Caco-2 (cell line): Measurements from ENCODE around the gene RPL23. TPM values are rescaled to one million over a fixed set of nuclear protein-coding genes. Genes with fewer than 3 reads are reported as not detected.

Experiments used
- BruUV-seq: library from RNA; stranded (reverse); fragments of 400-500 nt; replicated peaks from 2 replicates; lab custom pipeline; 2021; lab: Mats Ljungman, UMichigan
- CTCF ChIA-PET: fragments of 300-600 bp; sonication (Branson Sonifier 250); formaldehyde crosslinking; loops from one replicate; lab custom pipeline; 2022; ENCODE audit warnings: antibody characterized with exemption; lab: Charles Lee
- POLR2A ChIA-PET: fragments of 300-600 bp; sonication (Branson Sonifier 250); formaldehyde crosslinking; loops from one replicate; lab custom pipeline; 2022; ENCODE audit warnings: antibody characterized with exemption; lab: Charles Lee
- DNase-seq, 2 experiments: peaks; one replicate each; pipeline versions ENCODE4 v3.0.0 to v3.0.0-alpha.2; 2020 to 2022
- H3K27me3 ChIP-seq: replicated peaks from 2 replicates; pipeline ENCODE4 v1.6.0; 2011; ENCODE audit warnings: low read length; ENCODE audit not compliant: control insufficient read depth, insufficient read depth
- H3K36me3 ChIP-seq: 2 replicates; pipeline ENCODE4 v1.5.1; 2011; ENCODE audit warnings: low read length; ENCODE audit not compliant: control insufficient read depth, insufficient read depth
- H3K4me1 ChIP-seq: fragments of 250-450 bp; sonication (Bioruptor Pico); 2 replicates; pipeline ENCODE4 v1.5.1; 2020; ENCODE audit warnings: mild to moderate bottlenecking
- H3K4me3 ChIP-seq: 2 replicates; pipeline ENCODE4 v1.5.1; 2011; ENCODE audit warnings: low read depth, mild to moderate bottlenecking, control low read depth, low read length
- H3K9me3 ChIP-seq: fragments of 250-450 bp; sonication (Bioruptor Pico); 2 replicates; pipeline ENCODE4 v1.5.1; 2020; ENCODE audit warnings: mild to moderate bottlenecking, moderate library complexity
- H3K27ac Mint-ChIP-seq: one replicate; pipeline ENCODE4 v1.8.0; 2022; ENCODE audit warnings: mixed read lengths; ENCODE audit not compliant: unreplicated experiment
- H3K27me3 Mint-ChIP-seq: one replicate; pipeline ENCODE4 v1.8.0; 2022; ENCODE audit warnings: mixed read lengths; ENCODE audit not compliant: insufficient read depth, unreplicated experiment
- H3K36me3 Mint-ChIP-seq: one replicate; pipeline ENCODE4 v1.8.0; 2022; ENCODE audit warnings: mild to moderate bottlenecking, mixed read lengths; ENCODE audit not compliant: insufficient read depth, unreplicated experiment
- H3K4me1 Mint-ChIP-seq: one replicate; pipeline ENCODE4 v1.8.0; 2022; ENCODE audit warnings: low read depth, mixed read lengths; ENCODE audit not compliant: unreplicated experiment
- H3K4me3 Mint-ChIP-seq: one replicate; pipeline ENCODE4 v1.8.0; 2022; ENCODE audit warnings: mild to moderate bottlenecking, moderate library complexity, mixed read lengths; ENCODE audit not compliant: unreplicated experiment
- H3K9me3 Mint-ChIP-seq: one replicate; pipeline ENCODE4 v1.8.0; 2022; ENCODE audit warnings: mixed read lengths; ENCODE audit not compliant: unreplicated experiment
- intact Hi-C: fragments of 100-400 bp; cut with micrococcal nuclease; formaldehyde crosslinking; loops from one replicate; pipeline ENCODE4 v1.10.0; 2022; ENCODE audit not compliant: unreplicated experiment
- total RNA-seq: library from RNA; stranded (reverse); gene quantifications from 2 replicates; pipeline ENCODE4 v1.2.3, GENCODE V29; 2022
- TF ChIP-seq, protein P1 (sequence below), 2 experiments: fragments of 200-600 bp in 1 of 2; IDR thresholded peaks; 1 replicate in 1 of 2; 2 replicates in 1 of 2; pipeline versions ENCODE4 v1.5.1 to v1.8.0; 2011 to 2022; ENCODE audit warnings: antibody characterized with exemption in 1 of 2, control low read depth in 1 of 2, inconsistent platforms in 1 of 2, low read depth in 1 of 2, low read length in 1 of 2, mild to moderate bottlenecking in 1 of 2, moderate library complexity in 1 of 2; ENCODE audit not compliant: insufficient read depth in 1 of 2, severe bottlenecking in 1 of 2, unreplicated experiment in 1 of 2

The RPL23 gene
- total RNA-seq, 1 experiment from 2014 or later: 2,216 TPM

DNA sequence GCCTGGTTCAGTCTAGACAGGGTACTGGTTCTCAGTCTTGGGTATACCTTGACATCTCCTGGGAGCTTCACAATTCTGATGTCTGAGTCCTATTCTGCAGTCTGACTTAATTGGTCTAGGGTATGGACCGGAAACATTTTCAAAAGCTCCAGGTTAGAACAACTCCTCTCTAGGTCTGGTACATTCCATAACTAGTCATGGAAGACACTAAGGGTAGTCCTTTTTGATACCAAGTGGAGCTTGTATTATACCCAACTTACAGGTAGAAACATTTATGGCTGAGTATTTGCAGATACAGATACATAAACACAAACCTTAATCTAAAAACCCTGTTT, 5.0 kb downstream of the RPL23 start:
- no peak for DNase-seq
- Mint-ChIP-seq H3K27me3 (no peaks in the 10 kb centered on the region), H3K9me3 (no peaks in the 10 kb centered on the region), H3K27ac (no peak overlapping the region), H3K4me3 (no peak overlapping the region), H3K36me3 (peaks cover 92% of the 10 kb centered on the region), H3K4me1 (peaks cover 22% of the 10 kb centered on the region)
- TF ChIP-seq, protein P1, sequence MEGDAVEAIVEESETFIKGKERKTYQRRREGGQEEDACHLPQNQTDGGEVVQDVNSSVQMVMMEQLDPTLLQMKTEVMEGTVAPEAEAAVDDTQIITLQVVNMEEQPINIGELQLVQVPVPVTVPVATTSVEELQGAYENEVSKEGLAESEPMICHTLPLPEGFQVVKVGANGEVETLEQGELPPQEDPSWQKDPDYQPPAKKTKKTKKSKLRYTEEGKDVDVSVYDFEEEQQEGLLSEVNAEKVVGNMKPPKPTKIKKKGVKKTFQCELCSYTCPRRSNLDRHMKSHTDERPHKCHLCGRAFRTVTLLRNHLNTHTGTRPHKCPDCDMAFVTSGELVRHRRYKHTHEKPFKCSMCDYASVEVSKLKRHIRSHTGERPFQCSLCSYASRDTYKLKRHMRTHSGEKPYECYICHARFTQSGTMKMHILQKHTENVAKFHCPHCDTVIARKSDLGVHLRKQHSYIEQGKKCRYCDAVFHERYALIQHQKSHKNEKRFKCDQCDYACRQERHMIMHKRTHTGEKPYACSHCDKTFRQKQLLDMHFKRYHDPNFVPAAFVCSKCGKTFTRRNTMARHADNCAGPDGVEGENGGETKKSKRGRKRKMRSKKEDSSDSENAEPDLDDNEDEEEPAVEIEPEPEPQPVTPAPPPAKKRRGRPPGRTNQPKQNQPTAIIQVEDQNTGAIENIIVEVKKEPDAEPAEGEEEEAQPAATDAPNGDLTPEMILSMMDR (IDR thresholded peaks at IDR 0.05; ENCODE audit: insufficient read depth in 1 of 2, low read depth in 1 of 2, low read length in 1 of 2, severe bottlenecking in 1 of 2, unreplicated experiment in 1 of 2): no peak
- Histone ChIP-seq H3K9me3 (no peaks in the 10 kb centered on the region), H3K27me3 (no peaks in the 10 kb centered on the region), H3K4me1 (peaks cover 10% of the 10 kb centered on the region; the same call in 1 of the 2 replicates), H3K36me3 (peaks cover 7% of the 10 kb centered on the region), H3K4me3 (no peak overlapping the region)
- CTCF ChIA-PET: no interaction called here
- POLR2A ChIA-PET: interaction anchor here (1.3 kb wide), 1 partner anchor 19 kb away, joined by 5 read pairs; no protein-coding TSS in a partner anchor
- intact Hi-C loops: no loop called here
- no TSS peak for BruUV-seq

DNA sequence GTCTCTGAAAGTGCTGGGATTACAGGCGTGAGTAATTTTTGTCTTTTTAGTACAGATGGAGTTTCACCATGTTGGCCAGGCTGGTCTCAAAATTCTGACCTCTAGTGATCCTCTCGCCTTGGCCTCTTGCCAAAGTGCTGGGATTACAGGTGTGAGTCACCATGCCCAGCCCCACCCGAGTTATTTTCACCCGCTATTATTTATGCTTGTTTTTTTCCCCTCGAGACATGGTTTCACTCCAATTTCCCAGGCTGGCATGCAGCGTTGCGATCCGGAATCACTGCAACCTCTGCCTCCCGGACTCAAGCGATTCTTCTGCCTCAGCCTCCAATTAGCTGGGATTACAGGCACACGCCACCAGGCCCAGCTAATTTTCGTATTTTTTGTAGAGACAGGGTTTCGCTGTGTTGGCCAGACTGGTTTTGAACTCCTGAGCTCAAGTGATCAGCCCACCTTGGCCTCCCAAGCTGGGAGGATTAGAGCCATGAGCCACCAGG, 9.2 kb downstream of the RPL23 start:
- peaks cover 57% of the 10 kb centered on the region for H3K36me3 Mint-ChIP-seq
- BruUV-seq: no TSS peak
- H3K4me3 ChIP-seq: no peak overlapping the region

DNA sequence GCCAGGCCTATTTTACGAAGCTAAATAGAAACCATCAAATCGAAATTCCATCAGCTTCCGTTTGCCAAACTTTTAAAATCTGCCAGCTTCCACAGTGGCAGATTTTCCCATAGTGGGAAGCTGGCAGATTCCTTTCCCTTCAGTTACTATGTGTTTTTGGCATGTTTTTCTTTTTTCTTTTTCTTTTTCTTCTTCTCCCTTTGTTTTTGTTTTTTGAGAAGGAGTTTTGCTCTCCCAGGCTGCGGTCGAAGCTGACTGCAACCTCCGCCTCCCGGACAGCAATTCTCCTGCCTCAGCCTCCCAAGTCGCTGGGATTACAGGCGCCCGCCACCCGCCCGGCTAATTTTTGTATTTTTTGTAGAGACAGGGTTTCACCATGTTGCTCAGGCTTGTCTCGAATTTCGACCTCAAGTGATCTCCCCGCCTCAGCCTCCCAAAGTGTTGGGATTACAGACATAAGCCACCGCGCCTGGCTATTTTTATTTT, 27.7 kb downstream of the RPL23 start:
- H3K9me3 Mint-ChIP-seq: no peaks in the 10 kb centered on the region
- peak overlapping the region; percentile 98 for H3K4me3 Mint-ChIP-seq
- Histone ChIP-seq H3K27me3 (no peaks in the 10 kb centered on the region), H3K4me1 (peaks cover 9% of the 10 kb centered on the region), H3K9me3 (no peaks in the 10 kb centered on the region), H3K4me3 (peak overlapping the region; percentile 86), H3K36me3 (no peaks in the 10 kb centered on the region)
- ChIA-PET CTCF (interaction anchor here (0.7 to 1.2 kb wide), 3 partner anchors 28 to 142 kb away, joined by 3 to 5 read pairs (median 3); partner anchors contain the start of genes FBXO47 and RPL23), POLR2A (interaction anchor here (0.6 to 1.8 kb wide), 7 partner anchors 14 to 319 kb away, joined by 3 to 18 read pairs (median 3); partner anchors contain the start of genes PIP4K2B and RPL23)
- H3K27me3 Mint-ChIP-seq: no peaks in the 10 kb centered on the region
- intact Hi-C loops: loop anchor here (1.0 kb wide), 2 partner anchors 26 to 27 kb away; partner anchors contain the start of gene RPL23
- H3K27ac Mint-ChIP-seq: peak overlapping the region; percentile 100
- DNase-seq: no peak
- TF ChIP-seq, protein P1 (IDR thresholded peaks at IDR 0.05; ENCODE audit: insufficient read depth in 1 of 2, low read depth in 1 of 2, low read length in 1 of 2, severe bottlenecking in 1 of 2, unreplicated experiment in 1 of 2): no peak
- H3K4me1 Mint-ChIP-seq: no peaks in the 10 kb centered on the region
- BruUV-seq: TSS peak; percentile 99
- peaks cover 28% of the 10 kb centered on the region for H3K36me3 Mint-ChIP-seq

More for the DNA sequence above, 9.2 kb downstream of the RPL23 start:
- ChIA-PET POLR2A (interaction anchor here (0.6 to 1.7 kb wide), 7 partner anchors 7 to 356 kb away, joined by 3 to 23 read pairs (median 5); partner anchors contain the start of genes RPL19 and RPL23), CTCF (interaction anchor here (0.7 to 1.4 kb wide), 2 partner anchors 10 to 154 kb away, joined by 3 read pairs; partner anchors contain the start of gene RPL23)
- Mint-ChIP-seq H3K27ac (peak overlapping the region; percentile 45), H3K27me3 (no peaks in the 10 kb centered on the region), H3K4me3 (no peak overlapping the region), H3K4me1 (no peaks in the 10 kb centered on the region), H3K9me3 (no peaks in the 10 kb centered on the region)
- Histone ChIP-seq H3K4me1 (no peaks in the 10 kb centered on the region), H3K9me3 (no peaks in the 10 kb centered on the region), H3K27me3 (no peaks in the 10 kb centered on the region), H3K36me3 (no peaks in the 10 kb centered on the region; the same call in 1 of the 2 replicates)
- DNase-seq: no peak
- intact Hi-C loops: no loop called here
- TF ChIP-seq, protein P1 (IDR thresholded peaks at IDR 0.05; ENCODE audit: insufficient read depth in 1 of 2, low read depth in 1 of 2, low read length in 1 of 2, severe bottlenecking in 1 of 2, unreplicated experiment in 1 of 2): no peak
